Vagina (tissue), 2 donors: ENCODE data around the gene CLDN24. TPM values are rescaled to one million over a fixed set of nuclear protein-coding genes. Genes with fewer than 3 reads are reported as not detected.

Source experiments
- DNase-seq, 2 donors: peaks; one replicate each; pipeline ENCODE4 v3.0.0-alpha.2; 2017; ENCODE audit errors: extremely low spot score in 2 of 2
- H3K27ac ChIP-seq: fragments of 200-600 bp; sonication (generic); one replicate; pipeline ENCODE4 v1.5.1; 2019
- H3K27me3 ChIP-seq: fragments of 200-600 bp; sonication (generic); one replicate; pipeline ENCODE4 v1.5.1; 2019
- H3K36me3 ChIP-seq, 2 donors: fragments of 200-600 bp; sonication (generic); one replicate each; pipeline ENCODE4 v1.5.1; 2017 to 2019
- H3K4me1 ChIP-seq: fragments of 200-600 bp; sonication (generic); one replicate; pipeline ENCODE4 v1.5.1; 2019
- H3K4me3 ChIP-seq, 2 donors: fragments of 200-600 bp; sonication (generic); 1 replicate in 1 of 2; 2 replicates in 1 of 2; pipeline ENCODE4 v1.5.1; 2016 to 2019
- H3K9me3 ChIP-seq: fragments of 200-600 bp; sonication (generic); one replicate; pipeline ENCODE4 v1.5.1; 2019
- POLR2A ChIP-seq, 2 donors: fragments of 450-650 bp; IDR thresholded peaks; one replicate each; pipeline ENCODE4 v1.6.1; 2017; ENCODE audit warnings: antibody characterized with exemption in 2 of 2, mild to moderate bottlenecking in 2 of 2, moderate library complexity in 2 of 2
- POLR2AphosphoS5 ChIP-seq, 2 donors: sonication (generic); formaldehyde crosslinking; IDR thresholded peaks; one replicate each; pipeline ENCODE4 v1.9.0; 2017; ENCODE audit warnings: antibody characterized with exemption in 2 of 2, mild to moderate bottlenecking in 2 of 2, low read depth in 1 of 2; ENCODE audit not compliant: insufficient read depth in 1 of 2
- intact Hi-C: fragments of 100-400 bp; cut with DNase I; formaldehyde crosslinking; loops from one replicate; pipeline ENCODE4 v1.15.1; 2023
- total RNA-seq: library from RNA; depleted of rRNA; stranded (reverse); fragments of >200 nt; gene quantifications from one replicate; pipeline ENCODE4 v1.2.3, GENCODE V29; 2016
- TF ChIP-seq, protein P1 (sequence below), 3 experiments: fragments of 450-650 bp in 2 of 3; fragments of 200-600 bp in 1 of 3; sonication (generic) in 1 of 3; IDR thresholded peaks; one replicate each; pipeline ENCODE4 v1.5.1; 2017 to 2019; ENCODE audit warnings: antibody characterized with exemption in 3 of 3, mild to moderate bottlenecking in 2 of 3, moderate library complexity in 2 of 3

CLDN24 gene
- total RNA-seq, 1 donor from 2014 or later = not detected

DNA sequence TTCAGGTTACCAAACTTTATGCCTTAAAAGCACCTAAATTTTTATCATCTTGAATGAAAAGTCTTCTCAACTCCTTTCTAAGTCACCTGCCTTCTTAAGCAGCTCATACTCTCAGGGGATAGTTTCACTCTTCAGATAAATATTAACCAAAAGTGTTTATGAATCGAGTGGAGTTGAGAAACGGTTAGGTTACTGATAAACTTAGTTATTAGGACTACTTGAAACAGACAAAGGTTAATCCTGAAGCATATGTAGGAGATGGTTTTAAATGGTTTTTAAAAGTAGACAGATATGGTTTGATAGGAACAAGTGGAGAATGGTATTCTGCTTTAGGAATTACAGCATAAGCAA is 34.9 kb downstream of the CLDN24 start:
- H3K9me3 ChIP-seq = no peaks in the 10 kb centered on the region
- no peak overlapping the region for H3K27ac ChIP-seq
- H3K4me3 ChIP-seq = no peak overlapping the region
- DNase-seq = no peak
- no peaks in the 10 kb centered on the region for H3K4me1 ChIP-seq
- intact Hi-C loops = no loop called here
- peaks cover 0 to 31% of the 10 kb centered on the region in 2 donors for H3K36me3 ChIP-seq
- H3K27me3 ChIP-seq = no peaks in the 10 kb centered on the region
- TF ChIP-seq POLR2A (IDR thresholded peaks at IDR 0.05) (no peak), POLR2AphosphoS5 (IDR thresholded peaks at IDR 0.05; ENCODE audit: insufficient read depth in 1 of 2, low read depth in 1 of 2) (no peak)
- TF ChIP-seq, protein P1, sequence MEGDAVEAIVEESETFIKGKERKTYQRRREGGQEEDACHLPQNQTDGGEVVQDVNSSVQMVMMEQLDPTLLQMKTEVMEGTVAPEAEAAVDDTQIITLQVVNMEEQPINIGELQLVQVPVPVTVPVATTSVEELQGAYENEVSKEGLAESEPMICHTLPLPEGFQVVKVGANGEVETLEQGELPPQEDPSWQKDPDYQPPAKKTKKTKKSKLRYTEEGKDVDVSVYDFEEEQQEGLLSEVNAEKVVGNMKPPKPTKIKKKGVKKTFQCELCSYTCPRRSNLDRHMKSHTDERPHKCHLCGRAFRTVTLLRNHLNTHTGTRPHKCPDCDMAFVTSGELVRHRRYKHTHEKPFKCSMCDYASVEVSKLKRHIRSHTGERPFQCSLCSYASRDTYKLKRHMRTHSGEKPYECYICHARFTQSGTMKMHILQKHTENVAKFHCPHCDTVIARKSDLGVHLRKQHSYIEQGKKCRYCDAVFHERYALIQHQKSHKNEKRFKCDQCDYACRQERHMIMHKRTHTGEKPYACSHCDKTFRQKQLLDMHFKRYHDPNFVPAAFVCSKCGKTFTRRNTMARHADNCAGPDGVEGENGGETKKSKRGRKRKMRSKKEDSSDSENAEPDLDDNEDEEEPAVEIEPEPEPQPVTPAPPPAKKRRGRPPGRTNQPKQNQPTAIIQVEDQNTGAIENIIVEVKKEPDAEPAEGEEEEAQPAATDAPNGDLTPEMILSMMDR (IDR thresholded peaks at IDR 0.05) = no peak

DNA sequence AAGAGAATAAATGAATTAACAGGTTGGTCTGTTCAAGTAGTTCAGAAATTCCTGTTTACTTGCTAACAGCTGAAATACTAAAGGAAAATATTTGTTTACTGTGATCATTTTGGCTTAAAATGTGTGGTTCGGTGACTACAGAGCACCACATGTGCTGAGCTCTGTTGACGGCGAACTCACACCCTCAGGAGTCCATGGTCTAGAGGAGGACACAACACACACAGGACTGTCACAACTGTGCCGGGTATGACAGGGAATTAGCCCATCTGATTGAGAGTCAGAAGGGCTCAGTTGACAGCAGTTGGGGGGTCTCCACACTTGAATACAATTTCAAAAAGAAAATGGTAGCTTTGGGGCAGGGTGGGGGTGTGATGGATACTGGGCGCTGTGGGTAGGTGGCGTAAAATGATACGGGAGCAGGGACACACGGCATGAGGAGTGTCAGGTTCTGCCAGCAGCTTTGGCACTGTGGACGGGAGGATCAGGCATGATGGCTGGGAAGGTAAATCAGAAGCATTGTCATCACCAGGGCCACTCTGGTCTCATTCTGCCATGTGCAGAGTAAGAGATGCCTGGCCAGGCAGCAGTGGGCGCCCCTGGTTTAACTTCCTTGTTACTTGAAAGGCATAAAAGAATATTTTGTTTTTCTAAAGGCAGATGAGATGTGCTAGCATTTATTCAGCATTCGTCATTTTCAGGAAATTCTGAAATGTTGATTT is 35.5 kb downstream of the CLDN24 start:
- Histone ChIP-seq H3K27me3 (no peaks in the 10 kb centered on the region), H3K27ac (no peak overlapping the region), H3K4me1 (no peaks in the 10 kb centered on the region), H3K9me3 (no peaks in the 10 kb centered on the region), H3K4me3 (no peak overlapping the region), H3K36me3 (peaks cover 0 to 37% of the 10 kb centered on the region in 2 donors)
- DNase-seq = no peak
- intact Hi-C loops = no loop called here
- TF ChIP-seq, protein P1 (IDR thresholded peaks at IDR 0.05) = no peak
- TF ChIP-seq POLR2A (IDR thresholded peaks at IDR 0.05) (no peak), POLR2AphosphoS5 (IDR thresholded peaks at IDR 0.05; ENCODE audit: insufficient read depth in 1 of 2, low read depth in 1 of 2) (no peak)

DNA sequence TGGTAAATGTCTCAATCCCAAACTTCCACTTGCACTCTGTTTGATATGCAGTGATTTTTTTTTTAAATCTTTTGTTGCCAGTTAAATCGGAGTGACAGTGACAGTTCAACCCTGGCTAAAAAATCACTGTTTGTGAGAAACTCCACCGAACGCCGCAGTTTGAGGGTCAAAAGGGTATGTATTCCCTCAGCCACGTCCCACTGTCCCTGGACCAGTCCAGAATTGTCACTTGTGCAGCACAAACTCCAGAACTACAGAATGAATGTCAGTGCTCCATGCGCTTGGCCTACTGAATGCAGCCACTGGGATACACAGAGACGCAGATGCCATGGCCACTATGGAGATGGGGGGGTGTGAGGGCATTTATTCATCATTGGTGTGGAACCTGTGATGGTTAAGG is 36.3 kb downstream of the CLDN24 start:
- intact Hi-C loops = no loop called here
- Histone ChIP-seq H3K4me1 (no peaks in the 10 kb centered on the region), H3K27ac (no peak overlapping the region), H3K36me3 (peaks cover 0 to 38% of the 10 kb centered on the region in 2 donors), H3K4me3 (no peak overlapping the region), H3K27me3 (no peaks in the 10 kb centered on the region), H3K9me3 (no peaks in the 10 kb centered on the region)
- DNase-seq = no peak
- no peak for TF ChIP-seq POLR2A (IDR thresholded peaks at IDR 0.05)
- no peak for TF ChIP-seq POLR2AphosphoS5 (IDR thresholded peaks at IDR 0.05; ENCODE audit: insufficient read depth in 1 of 2, low read depth in 1 of 2)
- TF ChIP-seq, protein P1 (IDR thresholded peaks at IDR 0.05) = no peak

DNA sequence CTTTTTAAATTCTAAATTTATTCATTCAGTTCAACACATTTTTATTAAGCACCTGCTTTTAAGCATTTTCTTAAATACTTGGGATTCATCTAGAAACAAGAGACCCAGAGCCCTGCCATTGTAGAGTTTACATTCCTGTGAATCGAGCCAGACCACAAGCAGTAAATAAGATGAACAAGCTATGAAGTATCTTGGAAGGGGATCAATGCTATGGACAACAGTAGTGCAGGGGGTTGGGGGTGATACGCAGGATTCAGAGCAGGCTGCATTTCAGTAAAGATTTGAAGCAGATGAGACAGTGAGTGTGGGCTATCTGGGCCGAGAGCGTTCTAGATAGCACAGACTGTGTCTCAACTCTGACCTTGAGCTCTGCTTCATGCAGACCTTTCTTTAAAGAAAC is 37.3 kb downstream of the CLDN24 start:
- Histone ChIP-seq H3K9me3 (no peaks in the 10 kb centered on the region), H3K27me3 (no peaks in the 10 kb centered on the region), H3K4me1 (no peaks in the 10 kb centered on the region), H3K36me3 (peaks cover 0 to 40% of the 10 kb centered on the region in 2 donors), H3K27ac (no peak overlapping the region), H3K4me3 (no peak overlapping the region)
- intact Hi-C loops = no loop called here
- DNase-seq = no peak
- TF ChIP-seq POLR2A (IDR thresholded peaks at IDR 0.05) = no peak
- TF ChIP-seq, protein P1 (IDR thresholded peaks at IDR 0.05) = no peak
- no peak for TF ChIP-seq POLR2AphosphoS5 (IDR thresholded peaks at IDR 0.05; ENCODE audit: insufficient read depth in 1 of 2, low read depth in 1 of 2)

DNA sequence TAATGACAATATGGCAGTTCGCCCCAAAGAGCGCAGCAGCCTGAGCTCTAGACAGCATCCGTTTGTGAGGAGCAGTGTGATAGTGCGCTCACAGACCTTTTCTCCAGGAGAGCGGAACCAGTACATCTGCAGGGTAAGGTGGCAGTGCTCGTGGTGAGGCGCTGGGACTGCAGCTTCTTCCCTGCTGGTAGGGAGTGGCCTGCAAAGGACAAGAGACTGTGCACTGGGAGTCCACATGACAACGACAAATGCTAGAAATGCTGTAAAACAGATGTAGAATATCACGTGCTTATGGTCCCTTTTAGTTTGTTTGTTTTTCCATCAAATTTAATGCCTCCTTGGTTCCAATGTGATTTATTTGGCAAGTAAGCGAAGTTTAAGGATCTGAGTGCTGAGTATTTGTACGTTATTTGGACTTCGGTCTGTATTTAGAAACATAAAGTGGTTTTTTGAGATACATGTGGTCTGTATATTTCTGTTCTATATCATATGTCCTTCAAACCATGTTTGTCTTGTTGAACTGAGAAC is 37.9 kb downstream of the CLDN24 start:
- H3K4me1 ChIP-seq = no peaks in the 10 kb centered on the region
- no peak overlapping the region for H3K27ac ChIP-seq
- intact Hi-C loops = no loop called here
- H3K36me3 ChIP-seq = peaks cover 0 to 38% of the 10 kb centered on the region in 2 donors
- TF ChIP-seq POLR2AphosphoS5 (IDR thresholded peaks at IDR 0.05; ENCODE audit: insufficient read depth in 1 of 2, low read depth in 1 of 2) (no peak), POLR2A (IDR thresholded peaks at IDR 0.05) (no peak)
- TF ChIP-seq, protein P1 (IDR thresholded peaks at IDR 0.05) = no peak
- DNase-seq = no peak
- H3K27me3 ChIP-seq = no peaks in the 10 kb centered on the region
- H3K9me3 ChIP-seq = no peaks in the 10 kb centered on the region
- no peak overlapping the region for H3K4me3 ChIP-seq
